ENCODE results near the gene MLLT1.

DNA sequence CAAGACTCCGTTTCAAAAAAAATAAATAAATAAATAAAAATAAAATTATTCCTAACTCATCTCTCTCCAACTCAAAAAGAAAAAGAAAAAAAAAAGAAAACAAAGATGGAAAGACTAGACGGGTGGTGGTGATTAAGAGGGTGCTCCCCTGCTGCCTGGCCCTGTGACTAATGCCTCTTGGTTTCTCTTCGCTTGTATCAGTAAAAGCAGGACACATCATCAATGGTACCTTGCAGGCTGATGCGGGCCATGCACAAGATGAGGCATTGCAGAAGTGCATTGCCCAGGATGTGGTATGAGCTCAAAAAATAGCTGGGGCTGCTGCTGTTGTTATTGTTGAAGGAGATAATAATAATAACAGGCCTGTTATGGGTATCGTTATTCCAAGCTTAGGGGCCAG is 39.0 kb upstream of the MLLT1 start:
- TF ChIP-seq POLR2AphosphoS5 (IDR thresholded peaks at IDR 0.05; ENCODE audit: low read depth, low read length) (no peak), TAF1 (IDR thresholded peaks at IDR 0.05; ENCODE audit: borderline replicate concordance, insufficient read depth, low read length) (no peak), SIN3A (IDR thresholded peaks at IDR 0.05; ENCODE audit: borderline replicate concordance, insufficient read depth, low read length) (no peak), FOXP2 (optimal IDR thresholded peaks at IDR 0.05; ENCODE audit: borderline replicate concordance, extremely low read depth, extremely low read length, insufficient read depth) (no peak)
- TF ChIP-seq, protein P1, sequence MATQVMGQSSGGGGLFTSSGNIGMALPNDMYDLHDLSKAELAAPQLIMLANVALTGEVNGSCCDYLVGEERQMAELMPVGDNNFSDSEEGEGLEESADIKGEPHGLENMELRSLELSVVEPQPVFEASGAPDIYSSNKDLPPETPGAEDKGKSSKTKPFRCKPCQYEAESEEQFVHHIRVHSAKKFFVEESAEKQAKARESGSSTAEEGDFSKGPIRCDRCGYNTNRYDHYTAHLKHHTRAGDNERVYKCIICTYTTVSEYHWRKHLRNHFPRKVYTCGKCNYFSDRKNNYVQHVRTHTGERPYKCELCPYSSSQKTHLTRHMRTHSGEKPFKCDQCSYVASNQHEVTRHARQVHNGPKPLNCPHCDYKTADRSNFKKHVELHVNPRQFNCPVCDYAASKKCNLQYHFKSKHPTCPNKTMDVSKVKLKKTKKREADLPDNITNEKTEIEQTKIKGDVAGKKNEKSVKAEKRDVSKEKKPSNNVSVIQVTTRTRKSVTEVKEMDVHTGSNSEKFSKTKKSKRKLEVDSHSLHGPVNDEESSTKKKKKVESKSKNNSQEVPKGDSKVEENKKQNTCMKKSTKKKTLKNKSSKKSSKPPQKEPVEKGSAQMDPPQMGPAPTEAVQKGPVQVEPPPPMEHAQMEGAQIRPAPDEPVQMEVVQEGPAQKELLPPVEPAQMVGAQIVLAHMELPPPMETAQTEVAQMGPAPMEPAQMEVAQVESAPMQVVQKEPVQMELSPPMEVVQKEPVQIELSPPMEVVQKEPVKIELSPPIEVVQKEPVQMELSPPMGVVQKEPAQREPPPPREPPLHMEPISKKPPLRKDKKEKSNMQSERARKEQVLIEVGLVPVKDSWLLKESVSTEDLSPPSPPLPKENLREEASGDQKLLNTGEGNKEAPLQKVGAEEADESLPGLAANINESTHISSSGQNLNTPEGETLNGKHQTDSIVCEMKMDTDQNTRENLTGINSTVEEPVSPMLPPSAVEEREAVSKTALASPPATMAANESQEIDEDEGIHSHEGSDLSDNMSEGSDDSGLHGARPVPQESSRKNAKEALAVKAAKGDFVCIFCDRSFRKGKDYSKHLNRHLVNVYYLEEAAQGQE (IDR thresholded peaks at IDR 0.05; ENCODE audit: insufficient read depth in 1 of 2, low read depth in 2 of 2, low read length in 2 of 2) = no peak
